ENCODE results near the gene IMPA2. TPM values are rescaled to one million over a fixed set of nuclear protein-coding genes. Genes with fewer than 3 reads are reported as not detected.
"Not testable (repeated sequence)": the region's sequence is repeated elsewhere in the genome, so short reads cannot be mapped to it uniquely, and the experiment has no call there.

Gene IMPA2
- polyA plus RNA-seq, 4 donors, result 22.6 to 58.3 (median 36.8) TPM

DNA sequence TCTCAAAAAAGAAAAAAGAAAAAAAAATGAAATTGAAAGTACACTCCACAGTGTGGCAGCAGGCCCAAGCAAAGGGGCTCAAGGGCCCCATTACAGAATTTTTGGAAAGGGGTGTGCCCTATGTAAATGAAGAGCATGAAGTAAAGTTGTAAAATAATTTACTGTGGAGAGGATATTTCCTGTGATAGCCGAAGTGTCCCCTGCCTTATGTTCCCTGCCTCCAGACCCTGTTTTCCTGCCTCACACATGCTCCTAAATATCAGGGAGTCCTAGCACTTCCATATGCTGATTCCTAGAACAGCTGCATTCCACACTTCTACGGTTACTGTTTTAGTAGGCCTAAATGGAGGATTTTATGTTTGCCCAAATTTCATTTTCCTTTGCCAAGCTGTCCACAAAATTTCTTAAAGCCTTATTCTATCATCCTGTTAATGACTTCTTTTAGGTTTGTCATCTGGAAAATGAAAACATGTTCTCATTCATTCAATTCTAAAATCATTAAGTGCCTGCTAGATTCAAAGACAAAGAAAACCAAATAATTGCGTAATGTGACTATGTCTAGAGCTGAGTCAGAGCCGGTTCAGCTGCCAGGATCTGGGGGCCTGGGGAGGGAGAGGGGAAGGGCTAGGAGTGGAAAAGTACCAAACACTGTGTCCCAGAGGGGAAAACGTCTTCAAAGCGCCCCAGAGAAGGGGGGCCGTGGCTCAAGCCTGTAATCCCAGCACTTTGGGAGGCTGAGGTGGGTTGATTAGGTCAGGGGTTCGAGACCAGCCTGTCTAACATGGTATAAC, 25.9 kb upstream of the IMPA2 start:
- FAIRE-seq (no peak), DNase-seq (no peak)
- H3K27ac ChIP-seq (ENCODE audit: low read depth in 1 of 3, low read length in 2 of 3), result peak overlapping the region in 2 of 3 donors; percentile 22 to 68
- H3K36me3 ChIP-seq (ENCODE audit: control insufficient read depth in 3 of 3, insufficient read depth in 2 of 3, low read depth in 1 of 3, low read length in 3 of 3), result no peaks in the 10 kb centered on the region
- H3K4me3 ChIP-seq (ENCODE audit: low read depth in 1 of 3, low read length in 3 of 3), result no peak overlapping the region
- H3K4me1 ChIP-seq (ENCODE audit: control insufficient read depth in 3 of 3, insufficient read depth in 2 of 3, low read depth in 1 of 3, low read length in 2 of 3), result no peaks in the 10 kb centered on the region
- H3K27me3 ChIP-seq (ENCODE audit: control insufficient read depth in 3 of 3, insufficient read depth in 3 of 3, low read length in 3 of 3), result no peaks in the 10 kb centered on the region
- H3K9me3 ChIP-seq (ENCODE audit: control insufficient read depth in 2 of 2, insufficient read depth in 1 of 2, low read depth in 1 of 2, low read length in 1 of 2), result peaks cover 0 to 23% of the 10 kb centered on the region in 2 donors
- 43 to 76% (median 72%) methylated on average over 8 of the region's 8 CpGs for WGBS, 3 donors

GRCh38 chr18:11956371-11957308, 24.7 kb upstream of the IMPA2 start:
- WGBS, 3 donors, result 79 to 88% (median 83%) methylated on average over 10 of the region's 10 CpGs

GRCh38 chr18:11957636-11958035, 23.7 kb upstream of the IMPA2 start:
- no peak overlapping the region for H3K4me3 ChIP-seq (ENCODE audit: low read depth in 1 of 3, low read length in 3 of 3)
- FAIRE-seq, result no peak
- H3K4me1 ChIP-seq (ENCODE audit: control insufficient read depth in 3 of 3, insufficient read depth in 2 of 3, low read depth in 1 of 3, low read length in 2 of 3), result no peaks in the 10 kb centered on the region
- DNase-seq, result no peak
- no peaks in the 10 kb centered on the region for H3K36me3 ChIP-seq (ENCODE audit: control insufficient read depth in 3 of 3, insufficient read depth in 2 of 3, low read depth in 1 of 3, low read length in 3 of 3)
- H3K27me3 ChIP-seq (ENCODE audit: control insufficient read depth in 3 of 3, insufficient read depth in 3 of 3, low read length in 3 of 3), result no peaks in the 10 kb centered on the region
- peaks cover 0 to 23% of the 10 kb centered on the region in 2 donors for H3K9me3 ChIP-seq (ENCODE audit: control insufficient read depth in 2 of 2, insufficient read depth in 1 of 2, low read depth in 1 of 2, low read length in 1 of 2)
- WGBS, 3 donors, result 66 to 76% (median 68%) methylated on average over 2 of the region's 2 CpGs
- no peak overlapping the region for H3K27ac ChIP-seq (ENCODE audit: low read depth in 1 of 3, low read length in 2 of 3)

More at GRCh38 chr18:11956371-11957308, 24.7 kb upstream of the IMPA2 start:
- Histone ChIP-seq H3K36me3 (ENCODE audit: control insufficient read depth in 3 of 3, insufficient read depth in 2 of 3, low read depth in 1 of 3, low read length in 3 of 3) (no peaks in the 10 kb centered on the region), H3K4me3 (ENCODE audit: low read depth in 1 of 3, low read length in 3 of 3) (no peak overlapping the region), H3K27me3 (ENCODE audit: control insufficient read depth in 3 of 3, insufficient read depth in 3 of 3, low read length in 3 of 3) (no peaks in the 10 kb centered on the region), H3K27ac (ENCODE audit: low read depth in 1 of 3, low read length in 2 of 3) (no peak overlapping the region), H3K9me3 (ENCODE audit: control insufficient read depth in 2 of 2, insufficient read depth in 1 of 2, low read depth in 1 of 2, low read length in 1 of 2) (peaks cover 0 to 23% of the 10 kb centered on the region in 2 donors), H3K4me1 (ENCODE audit: control insufficient read depth in 3 of 3, insufficient read depth in 2 of 3, low read depth in 1 of 3, low read length in 2 of 3) (no peaks in the 10 kb centered on the region)
- no peak for FAIRE-seq
- DNase-seq, result no peak

DNA sequence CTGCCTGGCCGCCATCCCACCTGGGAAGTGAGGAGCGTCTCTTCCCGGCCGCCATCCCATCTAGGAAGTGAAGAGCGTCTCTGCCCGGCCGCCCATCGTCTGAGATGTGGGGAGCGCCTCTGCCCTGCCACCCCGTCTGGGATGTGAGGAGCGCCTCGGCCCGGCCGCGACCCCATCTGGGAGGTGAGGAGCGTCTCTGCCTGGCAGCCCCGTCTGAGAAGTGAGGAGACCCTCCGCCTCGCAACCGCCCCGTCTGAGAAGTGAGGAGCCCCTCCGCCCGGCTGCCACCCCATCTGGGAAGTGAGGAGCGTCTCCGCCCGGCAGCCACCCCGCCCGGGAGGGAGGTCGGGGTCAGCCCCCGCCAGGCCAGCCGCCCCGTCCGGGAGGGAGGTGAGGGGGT, 21.7 kb upstream of the IMPA2 start:
- H3K27me3 ChIP-seq (ENCODE audit: control insufficient read depth in 3 of 3, insufficient read depth in 3 of 3, low read length in 3 of 3); H3K36me3 ChIP-seq (ENCODE audit: control insufficient read depth in 3 of 3, insufficient read depth in 2 of 3, low read depth in 1 of 3, low read length in 3 of 3); FAIRE-seq; DNase-seq; H3K27ac ChIP-seq (ENCODE audit: low read depth in 1 of 3, low read length in 2 of 3); H3K4me3 ChIP-seq (ENCODE audit: low read depth in 1 of 3, low read length in 3 of 3); H3K4me1 ChIP-seq (ENCODE audit: control insufficient read depth in 3 of 3, insufficient read depth in 2 of 3, low read depth in 1 of 3, low read length in 2 of 3): not testable (repeated sequence)
- H3K9me3 ChIP-seq (ENCODE audit: control insufficient read depth in 2 of 2, insufficient read depth in 1 of 2, low read depth in 1 of 2, low read length in 1 of 2), result peaks cover 0 to 23% of the 10 kb centered on the region in 2 donors
- 93 to 97% (median 95%) methylated on average over 29 to 33 of the region's 33 CpGs for WGBS, 3 donors

DNA sequence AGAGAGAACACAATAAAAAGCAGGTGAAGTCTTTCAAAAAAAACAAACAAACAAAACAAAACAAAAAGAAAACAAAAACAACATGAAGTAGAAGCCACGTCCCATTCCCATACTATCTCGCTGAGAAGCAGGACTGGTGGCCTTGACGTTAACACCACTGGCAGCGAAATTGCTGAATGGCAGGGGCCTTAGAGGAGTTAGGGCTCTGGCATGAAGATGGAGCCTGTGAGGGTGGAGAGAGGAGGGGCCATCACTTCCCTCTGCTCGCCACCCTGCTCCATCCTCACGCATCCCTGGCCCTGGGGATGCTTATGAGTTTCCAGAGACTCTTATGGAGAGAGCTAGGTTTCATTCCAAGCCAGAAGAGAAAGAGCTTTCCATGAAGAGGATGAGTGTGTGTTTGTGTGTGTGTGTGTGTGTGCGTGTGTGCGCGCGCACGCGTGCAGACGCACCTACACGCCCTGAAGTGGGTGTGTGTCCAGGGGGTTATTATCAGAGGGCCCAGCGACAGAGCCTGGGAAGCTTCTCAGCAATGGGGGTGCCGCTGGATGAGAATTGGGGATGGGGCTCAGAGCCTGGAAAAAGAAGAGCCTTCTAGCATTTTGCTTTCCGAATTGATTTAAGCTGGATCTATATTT, 20.4 kb upstream of the IMPA2 start:
- WGBS, 3 donors, result 86 to 91% (median 86%) methylated on average over 17 of the region's 17 CpGs
- H3K27ac ChIP-seq (ENCODE audit: low read depth in 1 of 3, low read length in 2 of 3), result no peak overlapping the region
- no peak for DNase-seq
- FAIRE-seq, result no peak
- no peaks in the 10 kb centered on the region for H3K27me3 ChIP-seq (ENCODE audit: control insufficient read depth in 3 of 3, insufficient read depth in 3 of 3, low read length in 3 of 3)
- no peaks in the 10 kb centered on the region for H3K4me1 ChIP-seq (ENCODE audit: control insufficient read depth in 3 of 3, insufficient read depth in 2 of 3, low read depth in 1 of 3, low read length in 2 of 3)
- peaks cover 0 to 23% of the 10 kb centered on the region in 2 donors for H3K9me3 ChIP-seq (ENCODE audit: control insufficient read depth in 2 of 2, insufficient read depth in 1 of 2, low read depth in 1 of 2, low read length in 1 of 2)
- no peak overlapping the region for H3K4me3 ChIP-seq (ENCODE audit: low read depth in 1 of 3, low read length in 3 of 3)
- no peaks in the 10 kb centered on the region for H3K36me3 ChIP-seq (ENCODE audit: control insufficient read depth in 3 of 3, insufficient read depth in 2 of 3, low read depth in 1 of 3, low read length in 3 of 3)

- FAIRE-seq, result no peak
- no peak for DNase-seq
- no peak overlapping the region for H3K27ac ChIP-seq (ENCODE audit: low read depth in 1 of 3, low read length in 2 of 3)
These were observed 18.7 kb upstream of the IMPA2 start for GRCh38 chr18:11962597-11962996.

DNA sequence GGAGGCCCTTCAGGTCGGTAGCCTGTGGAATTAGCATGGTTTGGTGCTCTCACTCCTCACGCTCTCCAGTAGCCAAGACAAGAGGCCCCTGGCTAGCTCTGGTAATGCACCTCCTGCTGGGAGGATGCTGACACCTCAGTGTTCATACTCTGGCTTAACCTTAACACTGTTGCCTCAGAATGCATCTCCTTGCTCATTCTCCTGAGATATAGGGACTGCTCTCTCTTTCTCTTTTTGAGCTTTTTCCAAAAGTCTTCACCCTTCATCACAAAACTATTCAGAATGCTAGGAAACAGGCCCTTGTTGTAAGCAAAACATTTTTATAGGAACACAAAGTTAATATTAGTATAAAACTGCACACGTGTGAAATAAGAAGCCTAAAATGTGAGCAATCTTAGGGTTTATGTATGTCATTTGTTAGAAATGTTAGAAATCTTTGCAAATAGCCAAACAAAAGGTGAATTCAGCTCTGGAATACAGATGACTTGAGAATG, 17.3 kb upstream of the IMPA2 start:
- no peaks in the 10 kb centered on the region for H3K9me3 ChIP-seq (ENCODE audit: control insufficient read depth in 2 of 2, insufficient read depth in 1 of 2, low read depth in 1 of 2, low read length in 1 of 2)
- H3K4me1 ChIP-seq (ENCODE audit: control insufficient read depth in 3 of 3, insufficient read depth in 2 of 3, low read depth in 1 of 3, low read length in 2 of 3), result no peaks in the 10 kb centered on the region
- H3K27ac ChIP-seq (ENCODE audit: low read depth in 1 of 3, low read length in 2 of 3), result peak overlapping the region in 2 of 3 donors; percentile 28 to 52
- 66 to 70% (median 69%) methylated on average over 3 of the region's 3 CpGs for WGBS, 3 donors
- H3K27me3 ChIP-seq (ENCODE audit: control insufficient read depth in 3 of 3, insufficient read depth in 3 of 3, low read length in 3 of 3), result no peaks in the 10 kb centered on the region
- H3K4me3 ChIP-seq (ENCODE audit: low read depth in 1 of 3, low read length in 3 of 3), result no peak overlapping the region
- no peak for FAIRE-seq
- DNase-seq, result no peak
- H3K36me3 ChIP-seq (ENCODE audit: control insufficient read depth in 3 of 3, insufficient read depth in 2 of 3, low read depth in 1 of 3, low read length in 3 of 3), result no peaks in the 10 kb centered on the region

More at GRCh38 chr18:11962597-11962996, 18.7 kb upstream of the IMPA2 start:
- H3K36me3 ChIP-seq (ENCODE audit: control insufficient read depth in 3 of 3, insufficient read depth in 2 of 3, low read depth in 1 of 3, low read length in 3 of 3), result no peaks in the 10 kb centered on the region
- H3K4me3 ChIP-seq (ENCODE audit: low read depth in 1 of 3, low read length in 3 of 3), result no peak overlapping the region
- H3K9me3 ChIP-seq (ENCODE audit: control insufficient read depth in 2 of 2, insufficient read depth in 1 of 2, low read depth in 1 of 2, low read length in 1 of 2), result peaks cover 0 to 9% of the 10 kb centered on the region in 2 donors
- H3K4me1 ChIP-seq (ENCODE audit: control insufficient read depth in 3 of 3, insufficient read depth in 2 of 3, low read depth in 1 of 3, low read length in 2 of 3), result no peaks in the 10 kb centered on the region
- WGBS, 3 donors, result 0 to 23% (median 21%) methylated on average over 1 of the region's 1 CpG
- no peaks in the 10 kb centered on the region for H3K27me3 ChIP-seq (ENCODE audit: control insufficient read depth in 3 of 3, insufficient read depth in 3 of 3, low read length in 3 of 3)

Data from small intestine (tissue), 7 donors.